Choroid plexus epithelial cell (primary cell): ENCODE data around the gene MAIP1.

ENCODE experiments used
- DNase-seq: peaks from one replicate; pipeline ENCODE4 v3.0.0-alpha.2; 2010; ENCODE audit warnings: low read depth
- H3K4me3 ChIP-seq: 2 replicates; pipeline ENCODE4 v1.5.1; 2011; ENCODE audit warnings: low read depth, mild to moderate bottlenecking, control low read depth, low read length, moderate library complexity
- TF ChIP-seq, protein P1 (sequence below): conservative IDR thresholded peaks from 2 replicates; pipeline ENCODE4 v1.5.1; 2011; ENCODE audit warnings: low read depth, mild to moderate bottlenecking, control low read depth, inconsistent platforms, low read length, moderate library complexity

MAIP1 gene

DNA sequence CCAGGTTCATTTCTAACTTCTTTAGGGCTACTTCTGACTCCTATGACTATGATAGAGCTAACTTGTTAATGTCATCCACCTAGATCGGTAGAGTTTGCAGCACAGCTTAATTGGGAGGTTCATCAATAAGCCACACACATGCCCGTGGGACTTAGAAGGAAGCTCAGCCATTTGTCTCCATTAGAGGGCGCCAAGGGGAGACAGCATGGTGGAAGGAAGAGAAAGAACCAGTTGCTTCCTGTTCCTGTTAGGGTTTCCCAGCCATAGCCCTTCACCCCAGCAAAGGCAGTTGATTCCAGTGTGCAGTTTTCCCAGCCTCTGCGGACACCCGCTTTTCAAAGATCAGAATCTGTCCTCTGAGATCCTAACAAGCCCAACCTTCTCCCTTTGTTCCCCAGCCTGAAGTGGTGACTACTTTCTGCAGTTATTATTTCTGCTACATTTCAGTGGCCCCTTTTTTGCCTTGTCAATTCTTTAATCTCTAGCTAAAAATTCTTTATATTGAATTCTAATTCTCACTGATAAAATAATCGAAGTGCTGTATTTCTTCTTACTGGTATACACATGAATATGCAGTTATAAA lies 30.3 kb downstream of the MAIP1 start:
- peak; percentile 90 for DNase-seq
- H3K4me3 ChIP-seq: no peak overlapping the region

GRCh38 chr2:199987586-199987985 lies 32.2 kb downstream of the MAIP1 start:
- peak; percentile 27 for DNase-seq
- H3K4me3 ChIP-seq: no peak overlapping the region
- TF ChIP-seq, protein P1, sequence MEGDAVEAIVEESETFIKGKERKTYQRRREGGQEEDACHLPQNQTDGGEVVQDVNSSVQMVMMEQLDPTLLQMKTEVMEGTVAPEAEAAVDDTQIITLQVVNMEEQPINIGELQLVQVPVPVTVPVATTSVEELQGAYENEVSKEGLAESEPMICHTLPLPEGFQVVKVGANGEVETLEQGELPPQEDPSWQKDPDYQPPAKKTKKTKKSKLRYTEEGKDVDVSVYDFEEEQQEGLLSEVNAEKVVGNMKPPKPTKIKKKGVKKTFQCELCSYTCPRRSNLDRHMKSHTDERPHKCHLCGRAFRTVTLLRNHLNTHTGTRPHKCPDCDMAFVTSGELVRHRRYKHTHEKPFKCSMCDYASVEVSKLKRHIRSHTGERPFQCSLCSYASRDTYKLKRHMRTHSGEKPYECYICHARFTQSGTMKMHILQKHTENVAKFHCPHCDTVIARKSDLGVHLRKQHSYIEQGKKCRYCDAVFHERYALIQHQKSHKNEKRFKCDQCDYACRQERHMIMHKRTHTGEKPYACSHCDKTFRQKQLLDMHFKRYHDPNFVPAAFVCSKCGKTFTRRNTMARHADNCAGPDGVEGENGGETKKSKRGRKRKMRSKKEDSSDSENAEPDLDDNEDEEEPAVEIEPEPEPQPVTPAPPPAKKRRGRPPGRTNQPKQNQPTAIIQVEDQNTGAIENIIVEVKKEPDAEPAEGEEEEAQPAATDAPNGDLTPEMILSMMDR: no peak

More for the DNA sequence above, 30.3 kb downstream of the MAIP1 start:
- TF ChIP-seq, protein P1: peak; percentile 96

GRCh38 chr2:199988151-199988550 lies 32.8 kb downstream of the MAIP1 start:
- peak; percentile 76 for DNase-seq
- peak overlapping the region; percentile 17 for H3K4me3 ChIP-seq
- TF ChIP-seq, protein P1: no peak

DNA sequence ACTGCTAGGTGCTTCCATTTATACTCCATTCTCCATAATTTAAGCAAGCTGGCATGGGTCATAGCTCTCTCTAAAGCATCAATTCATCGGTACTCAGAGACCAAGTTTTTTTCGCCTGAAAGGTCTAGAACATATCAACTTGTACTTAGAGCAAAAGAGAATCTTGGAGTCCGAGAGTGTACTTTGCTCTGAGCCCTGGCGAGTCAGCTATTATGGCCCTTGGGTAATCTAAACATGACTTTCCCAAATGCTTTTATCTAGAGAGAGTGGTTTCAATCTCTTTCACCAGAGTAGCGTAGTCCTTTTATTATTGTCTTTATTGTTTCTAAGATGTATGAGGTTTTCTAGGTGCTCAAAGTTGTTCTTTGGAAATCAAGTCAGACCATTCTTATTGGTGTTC lies 34.4 kb downstream of the MAIP1 start:
- no peak overlapping the region for H3K4me3 ChIP-seq
- no peak for DNase-seq
- TF ChIP-seq, protein P1: no peak

GRCh38 chr2:199991691-199992090 lies 36.3 kb downstream of the MAIP1 start:
- no peak for DNase-seq
- no peak overlapping the region for H3K4me3 ChIP-seq
- TF ChIP-seq, protein P1: no peak

DNA sequence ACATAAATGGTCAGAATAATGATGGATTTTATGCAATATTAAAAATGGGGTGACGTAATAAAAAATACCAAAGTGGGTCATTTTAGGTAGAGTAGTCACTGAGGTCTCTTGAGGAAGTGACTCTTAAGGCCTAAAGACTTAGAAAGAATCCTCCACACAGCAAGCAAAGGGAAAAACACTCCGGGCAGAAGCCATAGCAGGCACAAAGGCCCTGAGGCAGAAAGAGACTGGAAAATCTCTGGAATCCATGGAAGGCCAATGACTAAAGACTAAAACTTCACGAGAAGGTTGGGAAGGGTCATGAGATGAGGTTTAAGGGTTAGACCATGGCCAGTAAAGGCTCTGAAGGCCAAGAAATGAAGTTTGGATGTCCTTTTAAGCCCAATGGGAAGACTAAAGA lies 36.9 kb downstream of the MAIP1 start:
- no peak for DNase-seq
- TF ChIP-seq, protein P1: no peak
- no peak overlapping the region for H3K4me3 ChIP-seq

GRCh38 chr2:199994371-199994770 lies 39.0 kb downstream of the MAIP1 start:
- H3K4me3 ChIP-seq: no peak overlapping the region
- no peak for DNase-seq
- TF ChIP-seq, protein P1: no peak
